ENCODE data around the gene CD163. TPM values are rescaled to one million over a fixed set of nuclear protein-coding genes. Genes with fewer than 3 reads are reported as not detected.
"Not testable (repeated sequence)": the region's sequence is repeated elsewhere in the genome, so short reads cannot be mapped to it uniquely, and the experiment has no call there.

The CD163 gene
- polyA plus RNA-seq (2013), result 0.99 TPM

- no peak within 1 kb of the TSS for H3K27ac ChIP-seq (ENCODE audit: insufficient read depth in 1 of 2, low read depth in 1 of 2, low read length in 2 of 2, poor library complexity in 1 of 2, severe bottlenecking in 2 of 2)
- no peaks in the 10 kb centered on the region for H3K9me3 ChIP-seq (ENCODE audit: control extremely low read depth in 1 of 5, control insufficient read depth in 4 of 5, insufficient read depth in 2 of 5, low read depth in 1 of 5, low read length in 4 of 5)
- H3K4me1 ChIP-seq (ENCODE audit: control extremely low read depth in 1 of 4, control insufficient read depth in 4 of 4, insufficient read depth in 4 of 4, low read length in 3 of 4), result peaks cover 1 to 3% (median 3%) of the 10 kb centered on the region in 4 experiments
- peak; percentile 21 to 49 (median 46) for DNase-seq
- no peaks in the 10 kb centered on the region for H3K27me3 ChIP-seq (replicated peaks in 2 of 5; ENCODE audit: control insufficient read depth in 4 of 5, insufficient read depth in 5 of 5, low read length in 4 of 5)
- ChIA-PET CTCF (no interaction called here), POLR2A (no interaction called here)
- WGBS (ENCODE audit: insufficient coverage), result no CpG with 5 or more reads among the region's 2 CpGs
- no peak within 1 kb of the TSS for H3K4me3 ChIP-seq (ENCODE audit: control insufficient read depth in 1 of 7, extremely low read depth in 1 of 7, insufficient read depth in 4 of 7, low read depth in 2 of 7, low read length in 6 of 7)
- no peaks in the 10 kb centered on the region for H3K36me3 ChIP-seq (ENCODE audit: control insufficient read depth in 4 of 4, insufficient read depth in 4 of 4, low read length in 3 of 4)
Measured at GRCh38 chr12:7503686-7504415, at the start of gene CD163. TSS of gene CD163 (minus strand) at chr12:7503777. CDS start at chr12:7503690, 87 bp downstream.

DNA sequence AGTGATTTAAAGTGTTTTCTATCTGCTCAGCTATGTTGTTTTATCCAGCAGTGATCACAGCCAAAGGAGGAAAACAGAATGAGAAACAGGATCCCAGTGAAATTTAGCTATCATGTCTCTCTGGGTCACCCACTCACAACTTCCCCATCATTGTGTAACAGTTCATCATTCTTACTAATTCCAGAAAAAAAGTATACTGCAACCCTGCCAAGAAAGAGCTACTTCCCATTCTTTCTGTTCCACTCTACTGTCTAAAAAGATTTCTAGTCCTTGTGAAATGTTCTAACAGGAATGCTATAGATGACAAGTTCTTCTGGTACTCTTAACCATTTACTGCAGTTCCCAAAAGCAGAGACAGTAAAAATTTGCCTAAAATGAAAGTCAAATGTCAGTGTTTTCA, 39.2 kb upstream of the CD163 start:
- H3K36me3 ChIP-seq (ENCODE audit: control insufficient read depth in 4 of 4, insufficient read depth in 4 of 4, low read length in 3 of 4), result no peaks in the 10 kb centered on the region
- no peaks in the 10 kb centered on the region for H3K27me3 ChIP-seq (replicated peaks in 2 of 5; ENCODE audit: control insufficient read depth in 4 of 5, insufficient read depth in 5 of 5, low read length in 4 of 5)
- no peak overlapping the region for H3K27ac ChIP-seq (ENCODE audit: insufficient read depth in 1 of 2, low read depth in 1 of 2, low read length in 2 of 2, poor library complexity in 1 of 2, severe bottlenecking in 2 of 2)
- no peak overlapping the region for H3K4me3 ChIP-seq (ENCODE audit: control insufficient read depth in 1 of 7, extremely low read depth in 1 of 7, insufficient read depth in 4 of 7, low read depth in 2 of 7, low read length in 6 of 7)
- H3K9me3 ChIP-seq (ENCODE audit: control extremely low read depth in 1 of 5, control insufficient read depth in 4 of 5, insufficient read depth in 2 of 5, low read depth in 1 of 5, low read length in 4 of 5), result peaks cover 0 to 2% (median 0%) of the 10 kb centered on the region in 5 experiments
- DNase-seq, result peak in 1 of 3 donors; percentile 14
- POLR2A ChIA-PET, result interaction anchor here (0.7 kb wide), 1 partner anchor 25 kb away, joined by 3 read pairs; no protein-coding TSS in a partner anchor
- H3K4me1 ChIP-seq (ENCODE audit: control extremely low read depth in 1 of 4, control insufficient read depth in 4 of 4, insufficient read depth in 4 of 4, low read length in 3 of 4), result peaks cover 0 to 11% (median 0%) of the 10 kb centered on the region in 4 experiments
- CTCF ChIA-PET, result no interaction called here

DNA sequence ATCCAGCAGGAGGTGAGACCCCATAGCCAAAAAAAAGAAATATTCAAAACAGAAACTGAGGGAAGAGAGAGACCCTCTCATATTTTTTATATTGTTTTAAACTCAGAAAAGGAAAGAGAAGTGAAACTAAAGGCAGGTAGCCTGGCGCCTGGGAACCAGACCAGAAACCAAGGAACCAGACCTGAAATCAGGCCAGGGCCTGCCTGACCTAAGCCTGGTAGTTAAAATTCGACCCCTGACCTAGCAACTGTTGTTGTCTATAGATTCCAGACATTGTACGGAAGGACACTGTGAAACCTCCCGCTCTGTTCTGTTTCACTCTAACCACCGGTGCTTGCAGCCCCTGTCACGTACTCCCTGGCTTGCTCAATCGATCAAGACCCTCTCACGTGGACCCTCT, 38.5 kb upstream of the CD163 start:
- Histone ChIP-seq H3K27ac (ENCODE audit: insufficient read depth in 1 of 2, low read depth in 1 of 2, low read length in 2 of 2, poor library complexity in 1 of 2, severe bottlenecking in 2 of 2) (no peak overlapping the region), H3K4me1 (ENCODE audit: control extremely low read depth in 1 of 4, control insufficient read depth in 4 of 4, insufficient read depth in 4 of 4, low read length in 3 of 4) (peaks cover 0 to 11% (median 0%) of the 10 kb centered on the region in 4 experiments), H3K4me3 (ENCODE audit: control insufficient read depth in 1 of 7, extremely low read depth in 1 of 7, insufficient read depth in 4 of 7, low read depth in 2 of 7, low read length in 6 of 7) (no peak overlapping the region), H3K27me3 (replicated peaks in 2 of 5; ENCODE audit: control insufficient read depth in 4 of 5, insufficient read depth in 5 of 5, low read length in 4 of 5) (no peaks in the 10 kb centered on the region), H3K9me3 (ENCODE audit: control extremely low read depth in 1 of 5, control insufficient read depth in 4 of 5, insufficient read depth in 2 of 5, low read depth in 1 of 5, low read length in 4 of 5) (peaks cover 0 to 2% (median 0%) of the 10 kb centered on the region in 5 experiments), H3K36me3 (ENCODE audit: control insufficient read depth in 4 of 4, insufficient read depth in 4 of 4, low read length in 3 of 4) (no peaks in the 10 kb centered on the region)
- 99% methylated on average over 8 of the region's 8 CpGs for WGBS (ENCODE audit: insufficient coverage)
- no peak for DNase-seq
- ChIA-PET POLR2A (interaction anchor here (0.7 kb wide), 1 partner anchor 215 kb away, joined by 4 read pairs; no protein-coding TSS in a partner anchor), CTCF (no interaction called here)

DNA sequence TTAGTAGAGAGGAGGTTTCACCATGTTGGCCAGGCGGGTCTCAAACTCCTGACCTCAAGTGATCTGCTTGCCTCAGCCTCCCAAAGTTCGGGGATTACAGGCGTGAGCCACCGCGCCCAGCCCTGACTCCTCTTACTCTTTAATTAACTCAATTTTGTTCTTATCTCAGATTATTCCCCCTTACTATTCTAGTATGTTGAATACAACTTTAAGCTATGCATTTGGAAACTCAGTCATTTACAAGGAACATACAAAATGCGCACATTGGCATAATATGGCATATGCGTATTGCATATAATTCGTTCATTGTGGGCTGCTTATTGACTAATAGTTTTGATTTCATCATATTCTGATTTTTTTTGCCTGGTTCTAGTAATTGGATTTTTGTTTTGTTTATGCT, 10.8 kb upstream of the CD163 start:
- ChIA-PET CTCF (no interaction called here), POLR2A (no interaction called here)
- Histone ChIP-seq H3K27ac (ENCODE audit: insufficient read depth in 1 of 2, low read depth in 1 of 2, low read length in 2 of 2, poor library complexity in 1 of 2, severe bottlenecking in 2 of 2) (no peak overlapping the region), H3K4me3 (ENCODE audit: control insufficient read depth in 1 of 7, extremely low read depth in 1 of 7, insufficient read depth in 4 of 7, low read depth in 2 of 7, low read length in 6 of 7) (no peak overlapping the region), H3K9me3 (ENCODE audit: control extremely low read depth in 1 of 5, control insufficient read depth in 4 of 5, insufficient read depth in 2 of 5, low read depth in 1 of 5, low read length in 4 of 5) (peaks cover 0 to 2% (median 0%) of the 10 kb centered on the region in 5 experiments), H3K36me3 (ENCODE audit: control insufficient read depth in 4 of 4, insufficient read depth in 4 of 4, low read length in 3 of 4) (no peaks in the 10 kb centered on the region), H3K4me1 (ENCODE audit: control extremely low read depth in 1 of 4, control insufficient read depth in 4 of 4, insufficient read depth in 4 of 4, low read length in 3 of 4) (no peaks in the 10 kb centered on the region), H3K27me3 (replicated peaks in 2 of 5; ENCODE audit: control insufficient read depth in 4 of 5, insufficient read depth in 5 of 5, low read length in 4 of 5) (no peaks in the 10 kb centered on the region)
- no peak for DNase-seq
- 100% methylated on average over 4 of the region's 8 CpGs for WGBS (ENCODE audit: insufficient coverage)

DNA sequence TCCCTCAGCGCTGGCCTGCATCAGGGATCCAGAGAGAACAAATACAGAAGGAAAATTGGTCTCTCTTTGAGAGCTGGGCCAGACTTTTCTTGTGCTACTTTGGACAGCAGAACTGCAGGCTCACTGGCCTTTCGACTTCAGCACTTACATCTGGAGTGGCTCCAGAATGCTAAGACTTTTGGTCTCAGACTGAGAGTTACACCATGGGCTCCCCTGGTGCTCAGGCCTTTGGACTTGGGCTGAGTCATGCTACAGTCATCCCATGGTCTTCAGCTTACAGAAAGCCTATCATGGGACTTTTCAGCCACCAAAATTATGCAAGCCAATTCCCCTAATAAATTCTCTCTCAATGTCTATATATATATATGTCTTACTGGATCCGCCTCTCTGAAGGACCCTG, 9.0 kb upstream of the CD163 start:
- ChIA-PET POLR2A (no interaction called here), CTCF (no interaction called here)
- H3K27me3 ChIP-seq (replicated peaks in 2 of 5; ENCODE audit: control insufficient read depth in 4 of 5, insufficient read depth in 5 of 5, low read length in 4 of 5), result no peaks in the 10 kb centered on the region
- no peaks in the 10 kb centered on the region for H3K4me1 ChIP-seq (ENCODE audit: control extremely low read depth in 1 of 4, control insufficient read depth in 4 of 4, insufficient read depth in 4 of 4, low read length in 3 of 4)
- no peaks in the 10 kb centered on the region for H3K36me3 ChIP-seq (ENCODE audit: control insufficient read depth in 4 of 4, insufficient read depth in 4 of 4, low read length in 3 of 4)
- DNase-seq, result peak in 1 of 3 donors; percentile 11
- H3K4me3 ChIP-seq (ENCODE audit: control insufficient read depth in 1 of 7, extremely low read depth in 1 of 7, insufficient read depth in 4 of 7, low read depth in 2 of 7, low read length in 6 of 7), result no peak overlapping the region
- H3K27ac ChIP-seq (ENCODE audit: insufficient read depth in 1 of 2, low read depth in 1 of 2, low read length in 2 of 2, poor library complexity in 1 of 2, severe bottlenecking in 2 of 2), result no peak overlapping the region
- WGBS (ENCODE audit: insufficient coverage), result 100% methylated on average over 3 of the region's 3 CpGs
- H3K9me3 ChIP-seq (ENCODE audit: control extremely low read depth in 1 of 5, control insufficient read depth in 4 of 5, insufficient read depth in 2 of 5, low read depth in 1 of 5, low read length in 4 of 5), result peaks cover 0 to 2% (median 0%) of the 10 kb centered on the region in 5 experiments

DNA sequence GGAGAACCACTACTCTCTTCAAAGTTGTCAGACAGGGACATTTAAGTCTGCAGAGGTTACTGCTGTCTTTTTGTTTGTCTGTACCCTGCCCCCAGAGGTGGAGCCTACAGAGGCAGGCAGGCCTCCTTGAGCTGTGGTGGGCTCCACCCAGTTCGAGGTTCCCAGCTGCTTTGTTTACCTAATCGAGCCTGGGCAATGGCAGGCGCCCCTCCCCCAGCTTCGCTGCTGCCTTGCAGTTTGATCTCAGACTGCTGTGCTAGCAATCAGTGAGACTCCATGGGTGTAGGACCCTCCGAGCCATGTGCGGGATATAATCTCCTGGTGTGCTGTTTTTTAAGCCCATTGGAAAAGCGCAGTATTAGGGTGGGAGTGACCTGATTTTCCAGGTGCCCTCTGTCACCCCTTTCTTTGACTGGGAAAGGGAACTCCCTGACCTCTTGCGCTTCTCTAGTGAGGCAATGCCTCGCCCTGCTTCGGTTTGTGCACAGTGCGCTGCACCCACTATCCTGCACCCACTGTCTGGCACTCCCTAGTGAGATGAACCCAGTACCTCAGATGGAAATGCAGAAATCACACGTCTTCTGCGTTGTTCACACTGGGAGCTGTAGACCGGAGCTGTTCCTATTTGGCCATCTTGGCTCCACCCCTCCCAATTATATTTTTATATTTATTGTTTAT, 6.4 kb upstream of the CD163 start:
- CTCF ChIA-PET; H3K36me3 ChIP-seq (ENCODE audit: control insufficient read depth in 4 of 4, insufficient read depth in 4 of 4, low read length in 3 of 4); H3K4me1 ChIP-seq (ENCODE audit: control extremely low read depth in 1 of 4, control insufficient read depth in 4 of 4, insufficient read depth in 4 of 4, low read length in 3 of 4); H3K27me3 ChIP-seq (replicated peaks in 2 of 5; ENCODE audit: control insufficient read depth in 4 of 5, insufficient read depth in 5 of 5, low read length in 4 of 5); POLR2A ChIA-PET; H3K9me3 ChIP-seq (ENCODE audit: control extremely low read depth in 1 of 5, control insufficient read depth in 4 of 5, insufficient read depth in 2 of 5, low read depth in 1 of 5, low read length in 4 of 5); DNase-seq; H3K27ac ChIP-seq (ENCODE audit: insufficient read depth in 1 of 2, low read depth in 1 of 2, low read length in 2 of 2, poor library complexity in 1 of 2, severe bottlenecking in 2 of 2); H3K4me3 ChIP-seq (ENCODE audit: control insufficient read depth in 1 of 7, extremely low read depth in 1 of 7, insufficient read depth in 4 of 7, low read depth in 2 of 7, low read length in 6 of 7): not testable (repeated sequence)
- 97% methylated on average over 5 of the region's 14 CpGs for WGBS (ENCODE audit: insufficient coverage)

- Histone ChIP-seq H3K27ac (ENCODE audit: insufficient read depth in 1 of 2, low read depth in 1 of 2, low read length in 2 of 2, poor library complexity in 1 of 2, severe bottlenecking in 2 of 2) (no peak overlapping the region), H3K4me3 (ENCODE audit: control insufficient read depth in 1 of 7, extremely low read depth in 1 of 7, insufficient read depth in 4 of 7, low read depth in 2 of 7, low read length in 6 of 7) (no peak overlapping the region), H3K27me3 (replicated peaks in 2 of 5; ENCODE audit: control insufficient read depth in 4 of 5, insufficient read depth in 5 of 5, low read length in 4 of 5) (no peaks in the 10 kb centered on the region), H3K36me3 (ENCODE audit: control insufficient read depth in 4 of 4, insufficient read depth in 4 of 4, low read length in 3 of 4) (no peaks in the 10 kb centered on the region), H3K4me1 (ENCODE audit: control extremely low read depth in 1 of 4, control insufficient read depth in 4 of 4, insufficient read depth in 4 of 4, low read length in 3 of 4) (peaks cover 3 to 12% (median 10%) of the 10 kb centered on the region in 4 experiments), H3K9me3 (ENCODE audit: control extremely low read depth in 1 of 5, control insufficient read depth in 4 of 5, insufficient read depth in 2 of 5, low read depth in 1 of 5, low read length in 4 of 5) (no peaks in the 10 kb centered on the region)
- WGBS (ENCODE audit: insufficient coverage), result 100% methylated on average over 1 of the region's 3 CpGs
- POLR2A ChIA-PET, result no interaction called here
- DNase-seq, result no peak
- CTCF ChIA-PET, result no interaction called here
Measured at GRCh38 chr12:7502612-7503011, 965 bp downstream of the CD163 start.

Measured in common myeloid progenitor, CD34-positive (primary cell).